WTC11 (cell line): ENCODE results near the gene PCED1A. TPM values are rescaled to one million over a fixed set of nuclear protein-coding genes. Genes with fewer than 3 reads are reported as not detected.
A peak's percentile ranks its signal among the peaks of the same experiment; 100 is the strongest.

Source experiments
- ATAC-seq: fragments of 200-7000 bp; cut with Tn5 transposase; 2 replicates; pipeline ENCODE4 v1.10.0; 2021; ENCODE audit warnings: mild to moderate bottlenecking, moderate library complexity
- CTCF ChIA-PET: fragments of 300-600 bp; sonication (Branson Sonifier 250); formaldehyde crosslinking; loops from one replicate; lab custom pipeline; 2021; ENCODE audit warnings: antibody characterized with exemption; lab: Charles Lee
- POLR2A ChIA-PET: fragments of 350-600 bp; sonication (Branson Sonifier 250); formaldehyde crosslinking; loops from one replicate; lab custom pipeline; 2021; ENCODE audit warnings: antibody characterized with exemption; lab: Charles Lee
- DNase-seq: peaks from one replicate; pipeline ENCODE4 v3.0.0; 2021; ENCODE audit warnings: low spot score
- H3K27ac Mint-ChIP-seq: 2 replicates; pipeline ENCODE4 v1.8.0; 2021; ENCODE audit warnings: mixed read lengths
- H3K27me3 Mint-ChIP-seq: 2 replicates; pipeline ENCODE4 v1.8.0; 2021; ENCODE audit warnings: low read depth, mild to moderate bottlenecking, moderate library complexity, mixed read lengths
- H3K36me3 Mint-ChIP-seq: 2 replicates; pipeline ENCODE4 v1.8.0; 2021; ENCODE audit warnings: mixed read lengths
- H3K4me1 Mint-ChIP-seq: 2 replicates; pipeline ENCODE4 v1.8.0; 2022; ENCODE audit warnings: mixed read lengths
- H3K4me3 Mint-ChIP-seq: 2 replicates; pipeline ENCODE4 v1.8.0; 2021; ENCODE audit warnings: mild to moderate bottlenecking, moderate library complexity, mixed read lengths
- H3K9me3 Mint-ChIP-seq: 2 replicates; pipeline ENCODE4 v1.8.0; 2021; ENCODE audit warnings: mixed read lengths
- CDX4 ChIP-seq: fragments of 250-450 bp; sonication (Bioruptor Pico); IDR thresholded peaks from 2 replicates; pipeline ENCODE4 v1.9.0; 2021; ENCODE audit warnings: moderate library complexity, mild to moderate bottlenecking, inconsistent platforms, borderline replicate concordance
- CTCF ChIP-seq: fragments of 200-600 bp; IDR thresholded peaks from 2 replicates; pipeline ENCODE4 v1.8.0; 2022; ENCODE audit warnings: antibody characterized with exemption
- E2F4 ChIP-seq: sonication (generic); formaldehyde crosslinking; IDR thresholded peaks from 2 replicates; pipeline ENCODE4 v1.8.1; 2022; ENCODE audit warnings: low read depth, mild to moderate bottlenecking, moderate library complexity, missing genetic modification reagents, borderline replicate concordance
- ETV6 ChIP-seq: sonication (generic); formaldehyde crosslinking; IDR thresholded peaks from 2 replicates; pipeline ENCODE4 v1.8.1; 2022; ENCODE audit warnings: mild to moderate bottlenecking, missing genetic modification reagents
- IRF1 ChIP-seq: sonication (generic); formaldehyde crosslinking; IDR thresholded peaks from 2 replicates; pipeline ENCODE4 v1.8.0; 2023; ENCODE audit warnings: missing genetic modification reagents
- JAZF1 ChIP-seq: fragments of 250-450 bp; sonication (Bioruptor Pico); IDR thresholded peaks from 2 replicates; pipeline ENCODE4 v1.9.0; 2021; ENCODE audit warnings: moderate library complexity, mild to moderate bottlenecking, inconsistent platforms
- KAT7 ChIP-seq: sonication (generic); formaldehyde crosslinking; IDR thresholded peaks from 2 replicates; pipeline ENCODE4 v1.8.1; 2023; ENCODE audit warnings: missing genetic modification reagents, mild to moderate bottlenecking, borderline replicate concordance
- MYBL2 ChIP-seq: sonication (generic); formaldehyde crosslinking; IDR thresholded peaks from 2 replicates; pipeline ENCODE4 v1.8.1; 2023; ENCODE audit warnings: mild to moderate bottlenecking, moderate library complexity, missing genetic modification reagents
- NFATC4 ChIP-seq: fragments of 250-450 bp; sonication (Bioruptor Pico); IDR thresholded peaks from 2 replicates; pipeline ENCODE4 v1.9.0; 2021; ENCODE audit warnings: mild to moderate bottlenecking
- PRDM15 ChIP-seq: sonication (generic); formaldehyde crosslinking; IDR thresholded peaks from 2 replicates; pipeline ENCODE4 v1.8.0; 2022; ENCODE audit warnings: missing genetic modification reagents
- SMAD3 ChIP-seq: sonication (generic); formaldehyde crosslinking; IDR thresholded peaks from 2 replicates; pipeline ENCODE4 v1.8.0; 2022; ENCODE audit warnings: missing genetic modification reagents, mild to moderate bottlenecking, borderline replicate concordance
- SOX15 ChIP-seq: fragments of 250-450 bp; sonication (Bioruptor Pico); IDR thresholded peaks from 2 replicates; pipeline ENCODE4 v1.9.0; 2021; ENCODE audit warnings: mild to moderate bottlenecking
- TEAD1 ChIP-seq: sonication (generic); formaldehyde crosslinking; IDR thresholded peaks from 2 replicates; pipeline ENCODE4 v1.8.0; 2022; ENCODE audit warnings: mild to moderate bottlenecking, missing genetic modification reagents
- TP53 ChIP-seq: sonication (generic); formaldehyde crosslinking; IDR thresholded peaks from 2 replicates; pipeline ENCODE4 v1.8.1; 2023; ENCODE audit warnings: mild to moderate bottlenecking, missing genetic modification reagents
- USF2 ChIP-seq: sonication (generic); formaldehyde crosslinking; IDR thresholded peaks from 2 replicates; pipeline ENCODE4 v1.8.1; 2023; ENCODE audit warnings: mild to moderate bottlenecking, missing genetic modification reagents, moderate library complexity
- ZBTB21 ChIP-seq: sonication (generic); formaldehyde crosslinking; IDR thresholded peaks from 2 replicates; pipeline ENCODE4 v1.8.1; 2023; ENCODE audit warnings: mild to moderate bottlenecking, missing genetic modification reagents, borderline replicate concordance
- ZBTB43 ChIP-seq: sonication (generic); formaldehyde crosslinking; IDR thresholded peaks from 2 replicates; pipeline ENCODE4 v1.8.1; 2023; ENCODE audit warnings: mild to moderate bottlenecking, missing genetic modification reagents
- ZNF138 ChIP-seq: sonication (generic); formaldehyde crosslinking; conservative IDR thresholded peaks from 2 replicates; pipeline ENCODE4 v1.8.1; 2022; ENCODE audit warnings: mild to moderate bottlenecking, moderate library complexity, missing genetic modification reagents
- ZNF263 ChIP-seq: sonication (generic); formaldehyde crosslinking; IDR thresholded peaks from 2 replicates; pipeline ENCODE4 v1.8.1; 2022; ENCODE audit warnings: low read depth, mild to moderate bottlenecking, moderate library complexity, missing genetic modification reagents
- total RNA-seq: library from RNA; stranded (reverse); gene quantifications from 3 replicates; pipeline ENCODE4 v1.2.3, GENCODE V29; 2021

PCED1A gene
- total RNA-seq, 1 experiment from 2014 or later: 19.7 TPM

- 0 out of 2 replicates have a peak, but pooled peaks have one; percentile 32 for TF ChIP-seq ZBTB21 (CRISPR knock-in tag)
- TF ChIP-seq ETV6 (CRISPR knock-in tag): no peak
- TF ChIP-seq JAZF1 (CRISPR knock-in tag): no peak
- 0 out of 2 replicates have a peak, but pooled peaks have one; percentile 8 for TF ChIP-seq TEAD1
Observed at GRCh38 chr20:2800521-2801285, 39.8 kb downstream of the PCED1A start, which contains the start of gene CPXM1 (continued).

GRCh38 chr20:2799688-2800520, 40.6 kb downstream of the PCED1A start:
- Mint-ChIP-seq H3K9me3 (no peaks in the 10 kb centered on the region), H3K4me1 (peaks cover 29% of the 10 kb centered on the region), H3K4me3 (peak overlapping the region; percentile 95), H3K36me3 (peaks cover 22% of the 10 kb centered on the region), H3K27ac (peak overlapping the region; percentile 75), H3K27me3 (peaks cover 49% of the 10 kb centered on the region)
- ATAC-seq (peak; percentile 17), DNase-seq (peak; percentile 39)
- ChIA-PET POLR2A (interaction anchor here (0.9 kb wide), 1 partner anchor 10 kb away, joined by 3 read pairs; no protein-coding TSS in a partner anchor), CTCF (interaction anchor here (0.7 to 4.5 kb wide), 15 partner anchors 9 to 128 kb away, joined by 3 to 24 read pairs (median 4); partner anchors contain the start of gene TMEM239)
- TF ChIP-seq CTCF: no peak
- 0 out of 2 replicates have a peak, but pooled peaks have one; percentile 50 for TF ChIP-seq NFATC4 (CRISPR knock-in tag)
- no peak; the same call in 1 of the 2 replicates for TF ChIP-seq ZBTB21 (CRISPR knock-in tag)
- no peak for TF ChIP-seq SOX15 (CRISPR knock-in tag)
- TF ChIP-seq KAT7: peak; percentile 70; the same call in 1 of the 2 replicates
- TF ChIP-seq IRF1: no peak
- peak; percentile 100 for TF ChIP-seq ZBTB43 (CRISPR knock-in tag)
- TF ChIP-seq TP53: 0 out of 2 replicates have a peak, but pooled peaks have one; percentile 4
- peak; percentile 69; the same call in 1 of the 2 replicates for TF ChIP-seq ZNF138 (CRISPR knock-in tag)
- TF ChIP-seq USF2 (CRISPR knock-in tag): 0 out of 2 replicates have a peak, but pooled peaks have one; percentile 11
- no peak for TF ChIP-seq PRDM15 (CRISPR knock-in tag)
- TF ChIP-seq MYBL2: no peak
- TF ChIP-seq SMAD3 (CRISPR knock-in tag): no peak
- no peak for TF ChIP-seq CDX4 (CRISPR knock-in tag)
- TF ChIP-seq ZNF263 (CRISPR knock-in tag): no peak
- TF ChIP-seq E2F4 (CRISPR knock-in tag): no peak
